HepG2 (cell line): Measurements from ENCODE around the gene MCC. TPM values are rescaled to one million over a fixed set of nuclear protein-coding genes. Genes with fewer than 3 reads are reported as not detected.
A peak's percentile ranks its signal among the peaks of the same experiment; 100 is the strongest.

Source experiments
- ATAC-seq: fragments of 200-7000 bp; cut with Tn5 transposase; 3 replicates; pipeline ENCODE4 v1.9.1; 2020; ENCODE audit warnings: mild to moderate bottlenecking, moderate library complexity
- BruUV-seq: library from RNA; stranded (reverse); fragments of 400-500 nt; replicated peaks from 2 replicates; lab custom pipeline; 2021; lab: Mats Ljungman, UMichigan
- CTCF ChIA-PET: fragments of 300-600 bp; formaldehyde crosslinking; extraction: SDS; loops from one replicate; lab custom pipeline; 2021; ENCODE audit warnings: low total read pairs, inconsistent platforms, low intra/inter-chr PET ratio; lab: Yijun Ruan, JAX
- POLR2A ChIA-PET: fragments of 350-600 bp; sonication (Branson Sonifier 250); formaldehyde crosslinking; loops from one replicate; lab custom pipeline; 2020; ENCODE audit warnings: antibody characterized with exemption, inconsistent platforms; lab: Yijun Ruan, JAX
- DNase-seq: peaks from one replicate; pipeline ENCODE4 v3.0.0-alpha.2; 2015; ENCODE audit warnings: low spot score
- FAIRE-seq: peaks from 3 replicates; lab custom pipeline; 2011; peaks lifted over from hg19 to GRCh38; lab: Jason Lieb, UNC
- H2AFZ ChIP-seq: one replicate; pipeline ENCODE4 v1.6.1; 2011; ENCODE audit warnings: low read length, inconsistent platforms
- H3K27ac ChIP-seq: fragments of 300-600 bp; 3 replicates; pipeline ENCODE4 v1.8.0; 2011; ENCODE audit warnings: mixed run types, mild to moderate bottlenecking, mixed read lengths, low read length, inconsistent platforms; ENCODE audit not compliant: insufficient read depth; ENCODE audit errors: extremely low read length
- H3K27me3 ChIP-seq, 2 experiments: fragments of 200-600 bp in 1 of 2; 2 replicates in 1 of 2; 3 replicates in 1 of 2; pipeline versions ENCODE4 v1.6.0 to v1.8.0; 2011; ENCODE audit warnings: low read length in 2 of 2, mild to moderate bottlenecking in 2 of 2, moderate library complexity in 2 of 2, inconsistent platforms in 1 of 2; ENCODE audit not compliant: insufficient read depth in 2 of 2, control insufficient read depth in 1 of 2
- H3K36me3 ChIP-seq, 2 experiments: fragments of 200-600 bp in 1 of 2; replicated peaks in 1 of 2; 2 replicates in 1 of 2; 3 replicates in 1 of 2; pipeline versions ENCODE4 v1.5.1 to v1.8.0; 2011; ENCODE audit warnings: low read length in 2 of 2, inconsistent platforms in 1 of 2; ENCODE audit not compliant: insufficient read depth in 2 of 2, control insufficient read depth in 1 of 2
- H3K4me1 ChIP-seq: 2 replicates; pipeline ENCODE4 v1.5.1; 2012; ENCODE audit warnings: low read length, inconsistent platforms; ENCODE audit not compliant: insufficient read depth
- H3K4me2 ChIP-seq: 2 replicates; pipeline ENCODE4 v1.6.0; 2011; ENCODE audit warnings: low read depth, low read length, inconsistent platforms
- H3K4me3 ChIP-seq, 3 experiments: fragments of 200-600 bp in 1 of 3; sonication (generic), shearing (Covaris generic) in 1 of 3; replicated peaks in 1 of 3; 2 replicates each; pipeline ENCODE4 v1.5.1; 2011 to 2016; ENCODE audit warnings: low read length in 3 of 3, inconsistent platforms in 2 of 3, low read depth in 2 of 3, mild to moderate bottlenecking in 2 of 3, control low read depth in 1 of 3, mixed read lengths in 1 of 3; ENCODE audit not compliant: insufficient read depth in 1 of 3
- H3K79me2 ChIP-seq: one replicate; pipeline ENCODE4 v1.6.1; 2011; ENCODE audit warnings: low read length, inconsistent platforms; ENCODE audit not compliant: insufficient read depth
- H3K9ac ChIP-seq: 2 replicates; pipeline ENCODE4 v1.6.0; 2011; ENCODE audit warnings: mild to moderate bottlenecking, low read depth, low read length, inconsistent platforms; ENCODE audit not compliant: insufficient read depth
- H3K9me3 ChIP-seq: 2 replicates; pipeline ENCODE4 v1.5.1; 2012; ENCODE audit warnings: mild to moderate bottlenecking, low read length
- H4K20me1 ChIP-seq: 2 replicates; pipeline ENCODE4 v1.6.0; 2011; ENCODE audit warnings: inconsistent platforms, mild to moderate bottlenecking, low read length, moderate library complexity; ENCODE audit not compliant: insufficient read depth
- HDAC1 ChIP-seq: sonication (generic); formaldehyde crosslinking; IDR thresholded peaks from 2 replicates; pipeline ENCODE4 v1.5.1; 2020; ENCODE audit warnings: mild to moderate bottlenecking, missing genetic modification reagents
- IKZF5 ChIP-seq: IDR thresholded peaks from 2 replicates; pipeline ENCODE4 v1.6.1; 2018; ENCODE audit warnings: missing genetic modification reagents, mild to moderate bottlenecking, missing compliant biosample characterization
- MAFF ChIP-seq: IDR thresholded peaks from 2 replicates; pipeline ENCODE4 v1.6.1; 2011; ENCODE audit warnings: low read depth, low read length, improper control_type of control experiment
- MAFK ChIP-seq, 2 experiments: IDR thresholded peaks in 1 of 2; conservative IDR thresholded peaks in 1 of 2; 2 replicates each; pipeline ENCODE4 v1.6.1; 2011; ENCODE audit warnings: improper control_type of control experiment in 2 of 2, low read length in 2 of 2
- STAT6 ChIP-seq: sonication (generic); formaldehyde crosslinking; IDR thresholded peaks from 2 replicates; pipeline ENCODE4 v1.4.0; 2020; ENCODE audit warnings: missing genetic modification reagents, mild to moderate bottlenecking, borderline replicate concordance
- THYN1 ChIP-seq: sonication (generic); formaldehyde crosslinking; IDR thresholded peaks from 2 replicates; pipeline ENCODE4 v1.8.1; 2023; ENCODE audit warnings: low read depth, mild to moderate bottlenecking, moderate library complexity, missing genetic modification reagents, borderline replicate concordance
- TMF1 ChIP-seq: sonication (generic); formaldehyde crosslinking; IDR thresholded peaks from 2 replicates; pipeline ENCODE4 v1.8.1; 2022; ENCODE audit warnings: low read depth, missing genetic modification reagents
- ZBTB38 ChIP-seq: sonication (generic); formaldehyde crosslinking; IDR thresholded peaks from 2 replicates; pipeline ENCODE4 v1.5.1; 2020; ENCODE audit warnings: mild to moderate bottlenecking, missing genetic modification reagents
- ZNF513 ChIP-seq: sonication (generic); formaldehyde crosslinking; conservative IDR thresholded peaks from 2 replicates; pipeline ENCODE4 v1.5.0; 2020; ENCODE audit warnings: missing genetic modification reagents
- ZNF549 ChIP-seq: sonication (generic); formaldehyde crosslinking; IDR thresholded peaks from 2 replicates; pipeline ENCODE4 v1.5.0; 2020; ENCODE audit warnings: missing genetic modification reagents
- ZNF746 ChIP-seq: sonication (generic); formaldehyde crosslinking; IDR thresholded peaks from 2 replicates; pipeline ENCODE4 v1.8.0; 2022; ENCODE audit warnings: mild to moderate bottlenecking, missing genetic modification reagents
- ZNF772 ChIP-seq: sonication (generic); formaldehyde crosslinking; IDR thresholded peaks from 2 replicates; pipeline ENCODE4 v1.5.0; 2020; ENCODE audit warnings: mild to moderate bottlenecking, missing genetic modification reagents
- WGBS: methylation state at CpG from one replicate; pipeline ENCODE4 v1.1.6; 2017; ENCODE audit warnings: low lambda C conversion rate; 5-methylcytosine and 5-hydroxymethylcytosine counted together
- in situ Hi-C: cut with HindIII; loops from 2 replicates; pipeline ENCODE4 v1.10.0; 2017; ENCODE audit warnings: low pct_unique_long_range_greater_than_20kb; ENCODE audit not compliant: extremely low pct_ligation_motif_present
- intact Hi-C: fragments of 100-400 bp; cut with micrococcal nuclease; formaldehyde crosslinking; loops from one replicate; pipeline ENCODE4 v1.10.0; 2022; ENCODE audit not compliant: unreplicated experiment
- polyA plus RNA-seq, 8 experiments: library from polyadenylated mRNA; depleted of rRNA in 3 of 8; stranded (reverse) in 7 of 8; unstranded in 1 of 8; fragments of >200 nt; fragmentation: Illumina TruSeq in 4 of 8; extraction: Trizol in 4 of 8; gene quantifications; 2 replicates each; pipeline versions ENCODE4 v1.2.1 to v1.2.3, GENCODE V29; 2011 to 2016; ENCODE audit warnings: low read depth in 4 of 8, missing spikeins in 1 of 8, mixed read lengths in 1 of 8; ENCODE audit not compliant: insufficient read depth in 1 of 8
- total RNA-seq, 5 experiments: library from RNA; depleted of rRNA; stranded (reverse); fragments of >200 nt; fragmentation: Illumina TruSeq; extraction: Trizol; gene quantifications; 2 replicates each; pipeline ENCODE4 v1.2.3, GENCODE V29; 2016; ENCODE audit warnings: low read depth in 1 of 5
- TF ChIP-seq, protein P1 (sequence below): sonication (generic); formaldehyde crosslinking; conservative IDR thresholded peaks from 2 replicates; pipeline ENCODE4 v1.4.0; 2020; ENCODE audit warnings: mild to moderate bottlenecking, missing genetic modification reagents, moderate library complexity

The MCC gene
- total and polyA plus RNA-seq, 2 of the 13 experiments (the other 11 are each of a cell fraction or from before 2014, with no cell fraction given): 0.55 to 2.4 TPM

- no peak for ATAC-seq
- Histone ChIP-seq H3K4me1 (no peaks in the 10 kb centered on the region), H3K4me2 (no peak overlapping the region), H2AFZ (no peak overlapping the region), H3K36me3 (no peaks in the 10 kb centered on the region), H3K4me3 (no peak overlapping the region), H3K27me3 (no peaks in the 10 kb centered on the region), H3K9me3 (no peaks in the 10 kb centered on the region), H3K79me2 (no peaks in the 10 kb centered on the region), H4K20me1 (no peaks in the 10 kb centered on the region), H3K9ac (no peak overlapping the region), H3K27ac (no peak overlapping the region)
- WGBS: 70% methylated on average over 6 of the region's 6 CpGs
- DNase-seq: no peak
- POLR2A ChIA-PET: no interaction called here
- intact Hi-C loops (loop anchor here (5.0 kb wide), 1 partner anchor 567 kb away; no protein-coding TSS in a partner anchor), in situ Hi-C loops (loop anchor here (25.0 kb wide), 1 partner anchor 472 kb away; the partner anchor contains the start of gene YTHDC2)
- BruUV-seq: no TSS peak
- CTCF ChIA-PET: no interaction called here
- TF ChIP-seq TMF1 (CRISPR knock-in tag): no peak
- TF ChIP-seq HDAC1 (CRISPR knock-in tag): no peak
- TF ChIP-seq ZNF746 (CRISPR knock-in tag): no peak
- TF ChIP-seq STAT6 (CRISPR knock-in tag): no peak
- no peak for TF ChIP-seq ZNF549 (CRISPR knock-in tag)
- peak; percentile 94 for TF ChIP-seq MAFK (conservative IDR thresholded peaks at IDR 0.05 in 1 of 2, IDR thresholded peaks at IDR 0.05 in 1 of 2; ENCODE audit: low read length in 2 of 2)
- TF ChIP-seq MAFF: peak; percentile 91
- no peak for TF ChIP-seq ZNF772
- TF ChIP-seq ZBTB38 (CRISPR knock-in tag): no peak
- no peak for TF ChIP-seq ZNF513
- no peak for TF ChIP-seq IKZF5 (CRISPR knock-in tag)
- TF ChIP-seq, protein P1, sequence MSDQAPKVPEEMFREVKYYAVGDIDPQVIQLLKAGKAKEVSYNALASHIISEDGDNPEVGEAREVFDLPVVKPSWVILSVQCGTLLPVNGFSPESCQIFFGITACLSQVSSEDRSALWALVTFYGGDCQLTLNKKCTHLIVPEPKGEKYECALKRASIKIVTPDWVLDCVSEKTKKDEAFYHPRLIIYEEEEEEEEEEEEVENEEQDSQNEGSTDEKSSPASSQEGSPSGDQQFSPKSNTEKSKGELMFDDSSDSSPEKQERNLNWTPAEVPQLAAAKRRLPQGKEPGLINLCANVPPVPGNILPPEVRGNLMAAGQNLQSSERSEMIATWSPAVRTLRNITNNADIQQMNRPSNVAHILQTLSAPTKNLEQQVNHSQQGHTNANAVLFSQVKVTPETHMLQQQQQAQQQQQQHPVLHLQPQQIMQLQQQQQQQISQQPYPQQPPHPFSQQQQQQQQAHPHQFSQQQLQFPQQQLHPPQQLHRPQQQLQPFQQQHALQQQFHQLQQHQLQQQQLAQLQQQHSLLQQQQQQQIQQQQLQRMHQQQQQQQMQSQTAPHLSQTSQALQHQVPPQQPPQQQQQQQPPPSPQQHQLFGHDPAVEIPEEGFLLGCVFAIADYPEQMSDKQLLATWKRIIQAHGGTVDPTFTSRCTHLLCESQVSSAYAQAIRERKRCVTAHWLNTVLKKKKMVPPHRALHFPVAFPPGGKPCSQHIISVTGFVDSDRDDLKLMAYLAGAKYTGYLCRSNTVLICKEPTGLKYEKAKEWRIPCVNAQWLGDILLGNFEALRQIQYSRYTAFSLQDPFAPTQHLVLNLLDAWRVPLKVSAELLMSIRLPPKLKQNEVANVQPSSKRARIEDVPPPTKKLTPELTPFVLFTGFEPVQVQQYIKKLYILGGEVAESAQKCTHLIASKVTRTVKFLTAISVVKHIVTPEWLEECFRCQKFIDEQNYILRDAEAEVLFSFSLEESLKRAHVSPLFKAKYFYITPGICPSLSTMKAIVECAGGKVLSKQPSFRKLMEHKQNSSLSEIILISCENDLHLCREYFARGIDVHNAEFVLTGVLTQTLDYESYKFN (CRISPR knock-in tag): no peak
- no peak for TF ChIP-seq THYN1 (CRISPR knock-in tag)
- no peak for FAIRE-seq
Observed at GRCh38 chr5:113040672-113041260, 447.5 kb downstream of the MCC start.
